HG03432 (cell line): ENCODE results near the gene CS.
"Not testable (repeated sequence)": the region's sequence is repeated elsewhere in the genome, so short reads cannot be mapped to it uniquely, and the experiment has no call there.

Experiments used
- ATAC-seq: cut with Tn5 transposase; IDR thresholded peaks from one replicate; pipeline ENCODE4 v1.9.1; 2021; ENCODE audit warnings: mild to moderate bottlenecking, moderate library complexity; ENCODE audit not compliant: unreplicated experiment

Gene CS

GRCh38 chr12:56321610-56322009, 21.5 kb upstream of the CS start:
- not testable (repeated sequence) for ATAC-seq

DNA sequence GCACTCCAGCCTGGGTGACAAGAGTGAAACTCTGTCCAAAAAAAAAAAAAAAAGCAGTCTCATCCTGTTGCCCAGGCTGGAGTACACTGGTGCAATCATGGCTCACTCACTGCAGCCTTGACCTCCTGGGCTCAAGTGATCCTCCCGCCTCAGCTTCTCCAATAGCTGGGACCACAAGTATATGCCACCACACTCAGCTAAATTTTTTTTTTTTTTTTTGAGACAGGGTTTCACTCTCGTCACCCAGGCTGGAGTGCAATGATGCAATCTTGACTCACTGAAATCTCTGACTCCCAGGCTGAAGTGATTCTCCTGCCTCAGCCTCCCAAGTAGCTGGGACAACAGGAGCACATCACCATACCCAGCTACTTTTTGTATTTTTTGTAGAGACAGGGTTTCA, 20.9 kb upstream of the CS start:
- ATAC-seq = no peak

DNA sequence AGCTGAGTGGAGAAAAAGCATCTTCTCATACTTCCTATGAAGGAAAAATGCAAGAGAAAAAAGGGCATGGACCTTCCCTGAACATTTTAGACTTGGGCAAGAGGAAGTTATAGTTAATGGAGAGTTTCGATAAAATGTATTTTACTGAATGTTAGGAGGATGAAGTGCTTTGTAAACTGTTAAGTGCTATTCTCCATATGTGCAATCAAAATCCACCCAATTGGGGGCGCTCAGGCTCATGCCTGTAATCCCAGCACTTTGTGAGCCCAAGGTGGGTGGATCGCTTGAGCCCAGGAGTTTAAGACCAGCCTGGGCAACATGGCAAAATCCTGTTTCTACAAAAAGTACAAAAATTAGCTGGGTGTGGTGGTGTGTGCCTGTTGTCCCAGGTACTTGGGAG, 17.5 kb upstream of the CS start:
- no peak for ATAC-seq

DNA sequence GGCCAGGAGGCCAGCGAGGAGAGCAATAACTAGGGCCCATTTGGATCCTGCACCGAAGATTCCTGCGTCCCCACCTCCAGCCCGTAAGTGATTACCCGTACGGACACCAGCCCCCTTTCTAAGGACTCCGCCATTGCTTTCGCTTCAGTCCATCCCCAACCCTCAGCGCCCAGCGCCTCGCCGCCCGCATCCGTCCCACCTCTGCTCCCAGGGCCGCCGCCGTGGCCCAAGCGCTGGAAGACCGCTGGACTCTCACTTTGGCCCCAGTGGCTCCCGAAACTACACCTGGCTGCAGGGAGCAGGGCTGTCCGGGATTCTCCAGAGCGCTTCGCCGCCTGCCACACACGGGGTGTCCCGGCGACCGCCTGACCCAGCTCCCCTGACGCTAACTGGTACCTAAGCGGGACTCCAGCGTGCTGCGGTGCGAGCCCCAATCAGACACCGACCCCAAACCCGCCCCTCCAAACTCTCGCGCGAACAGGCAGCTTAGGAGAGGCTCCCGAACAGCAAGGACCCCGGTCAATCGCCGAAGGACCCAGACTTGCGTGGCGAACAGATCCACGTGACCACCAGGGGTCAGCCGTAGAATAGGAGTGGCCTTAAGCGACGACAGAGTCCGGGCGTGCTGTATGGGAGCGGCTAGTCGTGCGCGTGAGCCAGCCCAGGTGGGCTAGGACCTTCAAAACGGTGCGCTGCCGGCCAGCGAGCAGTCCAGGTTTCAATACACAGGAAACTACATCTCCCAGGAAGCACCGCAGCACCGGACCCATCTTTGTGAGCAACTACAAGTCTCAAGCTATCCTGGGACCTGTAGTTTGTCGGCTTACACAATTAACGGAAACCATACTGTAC, 15.7 kb upstream of the CS start, which contains the start of gene CNPY2:
Gene CNPY2 (minus strand): TSS at position 367 of the 852 bp plus-strand sequence. CDS start 771 bp downstream, outside the sequence.
- peak; percentile 90 for ATAC-seq

DNA sequence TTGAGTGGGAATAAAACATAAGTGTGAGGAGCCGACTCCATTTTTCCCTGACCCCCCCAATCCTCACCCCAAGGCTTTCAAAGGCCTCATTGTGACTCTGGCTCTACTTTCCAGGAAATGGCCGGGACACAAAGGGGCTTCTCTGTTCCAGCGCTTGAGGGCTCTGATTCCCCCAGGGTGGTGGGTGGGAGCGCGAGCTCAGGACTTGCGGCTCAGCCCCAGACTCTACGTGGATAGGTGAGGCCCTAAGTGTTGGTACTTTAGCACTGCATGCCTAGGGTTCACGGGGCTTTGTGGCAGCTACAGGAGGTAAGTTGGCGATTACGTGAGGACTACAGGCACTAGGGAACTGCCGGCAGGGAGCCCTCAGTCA, 15.1 kb upstream of the CS start:
- no peak for ATAC-seq

DNA sequence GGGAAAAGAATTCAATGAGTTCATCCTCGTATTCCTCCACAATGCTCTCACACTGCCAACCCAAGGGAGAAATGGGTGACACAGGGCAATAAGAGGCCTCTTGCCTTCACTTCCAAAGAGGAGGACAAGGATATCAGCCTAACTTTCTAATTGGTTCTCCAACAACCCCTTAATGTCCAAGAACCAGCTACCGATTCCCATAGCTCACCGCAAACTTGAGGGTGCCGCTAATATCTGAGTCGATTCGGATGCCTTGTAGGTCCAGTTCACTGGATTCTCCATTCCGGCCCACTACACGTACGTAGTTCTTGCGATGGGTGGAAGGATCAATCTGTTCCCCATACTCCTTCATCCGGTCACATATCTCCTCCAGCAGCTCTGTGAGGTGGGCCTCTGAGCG, 10.9 kb upstream of the CS start:
- no peak for ATAC-seq

DNA sequence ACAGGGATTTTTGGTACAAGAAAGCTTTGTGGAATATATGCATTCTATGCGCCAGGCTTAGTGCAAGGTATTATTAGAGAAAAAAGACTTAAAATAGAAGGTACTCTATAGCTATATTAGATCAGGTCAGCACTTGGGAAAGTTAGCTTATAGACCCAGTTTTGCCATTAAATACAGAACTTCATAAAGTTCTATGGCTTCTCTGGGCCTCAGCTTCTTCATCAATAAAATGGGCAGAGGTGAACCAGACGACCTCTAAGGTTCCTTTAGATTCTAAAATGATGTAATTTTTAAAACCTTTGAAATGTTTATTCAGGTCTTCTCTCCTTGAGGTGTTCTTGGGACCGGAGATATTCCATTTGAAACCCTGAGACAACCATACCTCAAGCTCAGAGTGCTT, 8.6 kb upstream of the CS start:
- ATAC-seq = no peak

- ATAC-seq = no peak
Measured at GRCh38 chr12:56307221-56307965, 7.3 kb upstream of the CS start.

- no peak for ATAC-seq
Measured at GRCh38 chr12:56304872-56305590, 4.9 kb upstream of the CS start.

- no peak for ATAC-seq
Measured at GRCh38 chr12:56304276-56304675, 4.1 kb upstream of the CS start.

DNA sequence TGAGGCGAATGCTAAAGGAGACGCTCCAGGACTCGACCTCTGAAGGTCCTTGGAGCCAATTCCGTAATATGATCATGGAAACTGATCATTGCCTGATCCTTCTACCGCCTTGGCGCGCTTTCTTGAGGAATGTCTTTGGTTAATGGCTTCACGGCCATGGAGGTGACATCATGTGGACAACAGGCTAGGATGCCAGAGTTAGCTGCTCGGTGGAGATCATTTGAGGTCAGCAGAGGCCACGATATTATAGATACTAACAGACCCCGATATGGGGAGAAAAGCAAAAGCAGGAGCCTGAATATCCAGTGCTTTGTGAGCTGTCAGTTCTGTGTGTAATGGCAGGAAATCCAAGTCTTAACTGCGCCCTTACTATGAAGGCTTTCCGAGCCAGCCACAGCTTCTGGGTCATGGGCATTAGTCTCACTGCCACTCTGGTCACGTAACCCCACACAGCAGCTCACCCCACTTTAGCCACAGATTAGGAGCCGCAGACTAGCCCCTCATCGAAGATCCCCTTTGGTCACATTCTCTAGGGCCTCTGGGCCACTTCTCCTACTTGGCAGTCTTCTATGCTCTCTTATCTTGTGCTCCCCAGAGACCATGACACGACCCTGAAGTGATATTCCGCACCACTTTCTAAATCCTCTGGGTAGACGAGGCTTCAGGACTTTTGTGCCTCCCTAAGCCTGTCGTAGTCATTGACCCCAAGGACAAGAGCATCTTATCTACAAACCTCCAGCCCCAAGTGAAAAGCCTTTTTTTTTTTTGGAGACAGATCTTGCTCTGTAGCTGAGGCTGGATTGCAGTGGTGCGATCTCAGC, 724 bp upstream of the CS start:
- ATAC-seq = no peak

GRCh38 chr12:56299308-56299852, 750 bp downstream of the CS start:
- no peak for ATAC-seq

- no peak for ATAC-seq
Measured at GRCh38 chr12:56298828-56299227, 1.3 kb downstream of the CS start.

GRCh38 chr12:56297400-56297799, 2.7 kb downstream of the CS start:
- ATAC-seq = no peak

DNA sequence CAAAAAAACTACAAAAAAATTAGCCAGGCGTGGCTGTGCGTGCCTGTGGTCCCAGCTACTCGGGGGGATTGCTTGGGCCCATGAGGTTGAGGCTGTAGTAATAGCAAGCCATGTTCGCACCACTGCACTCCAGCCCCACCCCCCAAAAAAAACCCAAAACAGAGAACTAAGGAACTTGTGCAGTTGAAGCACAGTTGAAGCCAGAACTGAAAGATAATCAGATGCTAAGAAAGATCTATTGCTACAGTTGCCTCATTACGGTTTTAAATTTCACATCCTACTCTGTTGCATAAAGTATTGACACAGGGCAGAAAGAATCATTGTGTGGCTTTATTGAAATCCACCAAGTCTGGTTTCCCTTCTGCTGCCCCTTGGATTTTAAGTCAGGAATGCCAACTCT, 3.8 kb downstream of the CS start:
- ATAC-seq = no peak

GRCh38 chr12:56293795-56294194, 6.3 kb downstream of the CS start:
- no peak for ATAC-seq

DNA sequence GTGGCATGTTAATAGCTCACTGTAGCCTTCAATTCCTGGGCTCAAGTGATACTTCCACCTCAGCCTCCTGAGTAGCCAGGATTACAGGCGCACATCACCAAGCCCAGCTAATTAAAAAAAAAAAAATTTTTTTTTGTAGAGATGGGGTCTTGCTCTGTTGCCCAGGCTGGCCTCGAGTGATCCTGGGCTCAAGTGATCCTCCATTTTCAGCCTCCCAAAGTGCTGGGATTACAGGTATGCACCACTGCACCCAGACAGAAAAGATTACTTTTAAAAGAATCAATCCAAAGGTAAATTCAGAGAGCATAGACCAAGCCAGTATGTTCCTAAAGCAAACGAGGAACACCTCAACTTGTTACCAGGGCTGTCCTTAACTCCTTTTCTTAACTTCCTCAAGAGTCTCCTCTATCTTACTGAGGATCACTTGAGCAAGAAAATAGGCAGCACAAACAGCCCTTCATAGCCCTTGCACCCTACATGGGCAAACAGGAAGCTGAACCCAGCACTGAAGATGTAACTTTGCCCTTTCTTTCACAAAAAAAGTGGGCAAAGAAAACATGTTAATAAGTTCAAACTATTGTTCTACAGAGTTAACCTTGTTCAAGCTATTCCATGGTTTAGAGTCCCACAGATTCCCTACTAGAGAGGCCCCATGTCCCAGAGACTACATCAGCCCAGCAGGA, 11.3 kb downstream of the CS start:
- no peak for ATAC-seq

DNA sequence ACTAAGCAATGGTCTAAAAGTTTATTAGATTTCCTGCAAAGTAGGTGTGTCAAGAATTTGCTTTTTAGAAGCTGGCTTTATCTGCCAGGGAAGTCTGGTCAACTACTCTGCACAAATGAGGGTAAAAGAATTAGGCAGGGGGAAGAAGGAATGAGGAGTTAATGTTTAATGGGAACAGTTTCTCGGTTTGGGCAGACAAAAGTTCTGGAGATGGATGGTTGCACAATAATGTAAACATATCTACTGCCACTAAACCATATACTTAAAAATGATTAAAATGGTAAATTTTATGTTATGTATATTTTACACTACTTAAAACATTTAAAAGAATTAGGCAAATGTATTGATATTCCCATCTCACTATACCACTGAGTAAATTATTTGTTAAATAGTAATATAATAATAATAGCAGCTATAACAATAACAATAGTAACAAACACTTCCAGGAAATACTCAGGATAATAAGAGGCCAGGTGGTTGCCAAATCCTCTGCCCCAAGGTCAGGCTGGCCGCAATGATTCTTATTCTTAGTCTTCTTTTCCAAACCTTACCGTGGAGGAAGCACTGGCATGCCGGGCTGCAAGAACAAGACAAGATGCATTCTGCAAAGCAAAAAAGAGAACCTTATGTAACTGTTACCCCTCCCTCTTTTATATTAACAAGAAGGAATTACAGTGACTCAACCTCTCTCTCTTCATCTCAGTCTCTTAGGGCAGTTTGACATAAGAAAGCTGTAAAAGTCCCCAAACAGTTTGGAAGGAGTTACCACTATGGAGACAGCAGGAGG, 13.9 kb downstream of the CS start:
- no peak for ATAC-seq

DNA sequence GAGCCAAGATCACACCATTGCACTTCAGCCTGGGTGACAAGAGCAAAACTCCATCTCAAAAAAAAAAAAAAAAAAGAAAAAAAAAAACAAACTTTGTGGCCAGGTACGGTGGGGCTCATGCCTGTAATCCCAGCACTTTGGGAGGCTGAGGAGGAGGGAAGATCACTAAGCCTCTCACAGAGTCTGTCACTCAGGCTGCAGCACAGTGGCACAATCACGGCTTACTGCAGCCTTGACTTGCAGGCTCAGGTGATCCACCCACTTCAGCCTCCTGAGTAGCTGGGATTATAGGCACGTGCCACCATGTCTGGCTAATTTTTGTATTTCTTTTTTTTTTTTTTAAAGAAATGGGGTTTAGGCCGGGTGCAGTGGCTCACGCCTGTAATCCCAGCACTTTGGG, 15.9 kb downstream of the CS start:
- not testable (repeated sequence) for ATAC-seq
